Hepatocyte (in vitro differentiated cells): Measurements from ENCODE around the gene APOL2. TPM values are rescaled to one million over a fixed set of nuclear protein-coding genes. Genes with fewer than 3 reads are reported as not detected.

Experiments
- DNase-seq: peaks from one replicate; pipeline ENCODE4 v3.0.0-alpha.2; 2016; ENCODE audit warnings: low spot score
- H2AFZ ChIP-seq: fragments of 200-600 bp; sonication (generic); 2 replicates; pipeline ENCODE4 v1.6.0; 2016; ENCODE audit warnings: antibody characterized with exemption, mild to moderate bottlenecking
- H3K27ac ChIP-seq: fragments of 200-600 bp; sonication (generic); 2 replicates; pipeline ENCODE4 v1.5.1; 2016; ENCODE audit warnings: mild to moderate bottlenecking
- H3K27me3 ChIP-seq: fragments of 200-600 bp; sonication (generic); 2 replicates; pipeline ENCODE4 v1.6.1; 2016
- H3K36me3 ChIP-seq: fragments of 200-600 bp; sonication (generic); replicated peaks from 2 replicates; pipeline ENCODE4 v1.5.1; 2016; ENCODE audit warnings: low read depth; ENCODE audit not compliant: insufficient read depth
- H3K4me1 ChIP-seq: fragments of 200-600 bp; sonication (generic); 2 replicates; pipeline ENCODE4 v1.5.1; 2016; ENCODE audit warnings: mild to moderate bottlenecking, moderate library complexity; ENCODE audit not compliant: insufficient read depth
- H3K4me2 ChIP-seq: fragments of 200-600 bp; sonication (generic); 2 replicates; pipeline ENCODE4 v1.6.0; 2016
- H3K4me3 ChIP-seq: fragments of 200-600 bp; sonication (generic); 2 replicates; pipeline ENCODE4 v1.5.1; 2016; ENCODE audit warnings: mild to moderate bottlenecking
- H3K79me2 ChIP-seq: fragments of 200-600 bp; sonication (generic); 2 replicates; pipeline ENCODE4 v1.6.0; 2017; ENCODE audit warnings: mild to moderate bottlenecking
- H3K9me2 ChIP-seq: fragments of 200-600 bp; sonication (generic); replicated peaks from 2 replicates; pipeline ENCODE4 v1.6.0; 2017; ENCODE audit warnings: mild to moderate bottlenecking; ENCODE audit not compliant: insufficient read depth
- H3K9me3 ChIP-seq: fragments of 200-600 bp; sonication (generic); 2 replicates; pipeline ENCODE4 v1.5.1; 2016; ENCODE audit warnings: low read depth, mild to moderate bottlenecking
- H4K20me1 ChIP-seq: fragments of 200-600 bp; sonication (generic); 2 replicates; pipeline ENCODE4 v1.6.0; 2016; ENCODE audit warnings: mild to moderate bottlenecking; ENCODE audit not compliant: insufficient read depth, poor library complexity, severe bottlenecking
- EZH2 ChIP-seq: fragments of 200-600 bp; sonication (generic); IDR thresholded peaks from 2 replicates; pipeline ENCODE4 v1.6.1; 2016; ENCODE audit warnings: antibody characterized with exemption, mild to moderate bottlenecking, borderline replicate concordance
- EZH2phosphoT487 ChIP-seq: fragments of 200-600 bp; sonication (generic); IDR thresholded peaks from one replicate; pipeline ENCODE4 v1.6.1; 2018; ENCODE audit warnings: antibody characterized with exemption, mild to moderate bottlenecking, low read depth, moderate library complexity; ENCODE audit not compliant: unreplicated experiment, severe bottlenecking
- WGBS: methylation state at CpG from one replicate; pipeline ENCODE4 v1.1.6; 2016; ENCODE audit warnings: low lambda C conversion rate; ENCODE audit errors: missing lambda C conversion rate; 5-methylcytosine and 5-hydroxymethylcytosine counted together
- polyA plus RNA-seq: library from polyadenylated mRNA; unstranded; fragments of >200 nt; fragmentation: Nextera tagmentation; extraction: Ambion mirVana; gene quantifications from 2 replicates; pipeline ENCODE4 v1.2.1, GENCODE V29; 2016
- total RNA-seq: library from RNA; depleted of rRNA; stranded (reverse); fragments of >200 nt; gene quantifications from 2 replicates; pipeline ENCODE4 v1.2.3, GENCODE V29; 2014
- TF ChIP-seq, protein P1 (sequence below): fragments of 200-600 bp; sonication (generic); IDR thresholded peaks from 2 replicates; pipeline ENCODE4 v1.5.1; 2016; ENCODE audit warnings: antibody characterized with exemption, mild to moderate bottlenecking; ENCODE audit not compliant: poor library complexity

Gene APOL2
- total and polyA plus RNA-seq, 2 experiments from 2014 or later, result 19.5 to 34.8 TPM

DNA sequence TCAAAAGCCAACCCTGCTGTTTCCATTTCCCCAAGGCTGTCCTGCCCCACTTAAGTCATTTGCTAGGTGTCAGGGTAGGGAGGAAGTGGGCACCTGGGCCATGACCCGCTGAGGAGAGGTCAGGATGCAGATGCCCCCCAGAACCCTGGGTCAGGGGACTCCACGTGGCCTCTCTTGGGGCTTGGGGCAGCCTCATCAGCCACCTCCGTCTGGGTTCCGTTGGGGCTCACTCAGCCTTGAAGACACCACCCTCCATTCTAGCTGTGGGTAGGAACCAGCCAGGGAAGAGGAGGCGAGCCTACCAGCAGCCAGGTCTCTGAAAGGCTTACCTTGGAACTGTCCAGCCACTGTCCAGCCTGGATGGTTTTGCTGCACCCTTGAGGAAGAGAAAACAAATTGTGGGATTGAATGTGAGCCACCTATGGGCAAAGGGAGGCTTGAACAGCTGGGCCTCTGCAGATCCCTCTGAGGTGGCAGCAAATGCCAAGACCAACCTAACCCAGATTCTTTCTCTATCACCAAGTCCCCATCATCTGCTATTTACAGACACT, 40.3 kb downstream of the APOL2 start:
- TF ChIP-seq, protein P1, sequence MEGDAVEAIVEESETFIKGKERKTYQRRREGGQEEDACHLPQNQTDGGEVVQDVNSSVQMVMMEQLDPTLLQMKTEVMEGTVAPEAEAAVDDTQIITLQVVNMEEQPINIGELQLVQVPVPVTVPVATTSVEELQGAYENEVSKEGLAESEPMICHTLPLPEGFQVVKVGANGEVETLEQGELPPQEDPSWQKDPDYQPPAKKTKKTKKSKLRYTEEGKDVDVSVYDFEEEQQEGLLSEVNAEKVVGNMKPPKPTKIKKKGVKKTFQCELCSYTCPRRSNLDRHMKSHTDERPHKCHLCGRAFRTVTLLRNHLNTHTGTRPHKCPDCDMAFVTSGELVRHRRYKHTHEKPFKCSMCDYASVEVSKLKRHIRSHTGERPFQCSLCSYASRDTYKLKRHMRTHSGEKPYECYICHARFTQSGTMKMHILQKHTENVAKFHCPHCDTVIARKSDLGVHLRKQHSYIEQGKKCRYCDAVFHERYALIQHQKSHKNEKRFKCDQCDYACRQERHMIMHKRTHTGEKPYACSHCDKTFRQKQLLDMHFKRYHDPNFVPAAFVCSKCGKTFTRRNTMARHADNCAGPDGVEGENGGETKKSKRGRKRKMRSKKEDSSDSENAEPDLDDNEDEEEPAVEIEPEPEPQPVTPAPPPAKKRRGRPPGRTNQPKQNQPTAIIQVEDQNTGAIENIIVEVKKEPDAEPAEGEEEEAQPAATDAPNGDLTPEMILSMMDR, result no peak
- Histone ChIP-seq H3K4me2 (no peak overlapping the region), H3K4me3 (no peak overlapping the region), H3K27ac (no peak overlapping the region), H3K9me2 (no peaks in the 10 kb centered on the region), H3K9me3 (no peaks in the 10 kb centered on the region), H3K36me3 (no peaks in the 10 kb centered on the region), H3K27me3 (no peaks in the 10 kb centered on the region), H4K20me1 (no peaks in the 10 kb centered on the region), H3K79me2 (no peaks in the 10 kb centered on the region), H2AFZ (no peak overlapping the region), H3K4me1 (peaks cover 41% of the 10 kb centered on the region)
- no peak for DNase-seq
- WGBS, result 99% methylated on average over 5 of the region's 5 CpGs

DNA sequence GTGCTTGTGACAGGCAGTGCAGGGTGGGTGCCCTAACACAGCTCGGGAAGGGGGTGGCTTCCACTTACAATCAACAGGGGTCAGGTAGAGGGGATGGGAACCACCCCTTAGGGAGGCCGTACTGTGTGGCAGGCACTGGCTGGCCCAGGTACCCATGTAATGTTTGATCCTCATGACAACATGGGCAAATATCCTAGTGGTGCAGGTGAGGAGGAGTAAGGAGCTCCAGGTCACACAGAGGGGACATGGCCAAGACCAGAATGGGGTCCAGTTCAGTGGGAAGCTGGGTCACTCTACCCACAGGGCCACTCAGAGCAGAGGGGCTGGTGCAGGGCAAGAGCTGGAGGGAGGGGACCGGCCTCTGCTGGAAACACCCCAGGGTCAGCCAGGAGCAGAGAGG, 40.8 kb downstream of the APOL2 start:
- Histone ChIP-seq H2AFZ (no peak overlapping the region), H3K9me2 (no peaks in the 10 kb centered on the region), H3K4me3 (no peak overlapping the region), H4K20me1 (no peaks in the 10 kb centered on the region), H3K27ac (peak overlapping the region; percentile 80), H3K4me1 (peaks cover 41% of the 10 kb centered on the region), H3K4me2 (no peak overlapping the region), H3K27me3 (no peaks in the 10 kb centered on the region), H3K79me2 (no peaks in the 10 kb centered on the region), H3K9me3 (no peaks in the 10 kb centered on the region), H3K36me3 (no peaks in the 10 kb centered on the region)
- TF ChIP-seq EZH2 (no peak), EZH2phosphoT487 (no peak)
- TF ChIP-seq, protein P1, result no peak
- WGBS, result 84% methylated on average over 3 of the region's 3 CpGs
- DNase-seq, result no peak

DNA sequence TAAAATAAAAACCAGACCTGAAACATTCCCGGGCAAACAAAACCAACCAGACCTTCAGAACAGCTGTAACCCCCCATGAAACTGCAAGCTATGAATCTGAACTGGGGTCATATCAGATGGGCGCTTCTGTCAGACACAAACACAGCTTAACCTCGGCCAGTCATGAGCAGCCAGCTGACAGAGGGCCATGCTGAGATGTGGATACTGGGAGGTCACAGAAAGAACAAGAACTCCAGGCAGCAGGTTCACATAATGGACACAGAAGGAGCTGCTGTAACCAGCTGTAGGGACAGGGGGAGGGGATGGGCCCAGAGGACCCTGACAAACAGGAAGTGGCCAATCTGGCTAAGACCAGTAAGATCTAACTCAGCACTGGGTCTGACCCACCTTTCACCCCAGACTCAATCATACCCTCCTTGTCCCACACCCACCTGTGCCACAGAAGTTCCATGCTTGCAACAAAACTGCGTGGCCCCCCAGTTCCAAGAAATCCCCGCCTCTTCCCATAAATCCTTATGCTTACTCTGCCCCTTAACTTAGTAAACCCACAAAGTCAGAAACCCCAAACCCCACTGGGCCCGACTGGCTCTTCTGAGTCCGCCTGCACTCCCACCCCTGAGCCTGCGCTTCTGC, 41.7 kb downstream of the APOL2 start:
- peak overlapping the region; percentile 37 for H2AFZ ChIP-seq
- no peaks in the 10 kb centered on the region for H3K36me3 ChIP-seq
- H4K20me1 ChIP-seq, result no peaks in the 10 kb centered on the region
- H3K27ac ChIP-seq, result peak overlapping the region; percentile 80
- DNase-seq, result peak; percentile 36
- no peak overlapping the region for H3K4me3 ChIP-seq
- peak overlapping the region; percentile 62 for H3K4me2 ChIP-seq
- no peaks in the 10 kb centered on the region for H3K79me2 ChIP-seq
- WGBS, result 57% methylated on average over 8 of the region's 8 CpGs
- no peaks in the 10 kb centered on the region for H3K9me2 ChIP-seq
- H3K9me3 ChIP-seq, result no peaks in the 10 kb centered on the region
- no peaks in the 10 kb centered on the region for H3K27me3 ChIP-seq
- no peak for TF ChIP-seq EZH2phosphoT487
- no peak for TF ChIP-seq EZH2
- TF ChIP-seq, protein P1, result no peak
- H3K4me1 ChIP-seq, result peaks cover 35% of the 10 kb centered on the region
